Neural progenitor cell (in vitro differentiated cells): Measurements from ENCODE around the gene DLG2.

ENCODE experiments used
- CTCF ChIP-seq: fragments of 200-600 bp; sonication (generic); IDR thresholded peaks from 2 replicates; pipeline ENCODE4 v1.5.1; 2017; ENCODE audit warnings: antibody characterized with exemption, mild to moderate bottlenecking
- EZH2 ChIP-seq: fragments of 200-600 bp; sonication (generic); IDR thresholded peaks from 2 replicates; pipeline ENCODE4 v1.6.1; 2017; ENCODE audit warnings: antibody characterized with exemption, mild to moderate bottlenecking, moderate library complexity
- EZH2phosphoT487 ChIP-seq: fragments of 200-600 bp; sonication (generic); IDR thresholded peaks from 2 replicates; pipeline ENCODE4 v1.6.1; 2017; ENCODE audit warnings: antibody characterized with exemption

DNA sequence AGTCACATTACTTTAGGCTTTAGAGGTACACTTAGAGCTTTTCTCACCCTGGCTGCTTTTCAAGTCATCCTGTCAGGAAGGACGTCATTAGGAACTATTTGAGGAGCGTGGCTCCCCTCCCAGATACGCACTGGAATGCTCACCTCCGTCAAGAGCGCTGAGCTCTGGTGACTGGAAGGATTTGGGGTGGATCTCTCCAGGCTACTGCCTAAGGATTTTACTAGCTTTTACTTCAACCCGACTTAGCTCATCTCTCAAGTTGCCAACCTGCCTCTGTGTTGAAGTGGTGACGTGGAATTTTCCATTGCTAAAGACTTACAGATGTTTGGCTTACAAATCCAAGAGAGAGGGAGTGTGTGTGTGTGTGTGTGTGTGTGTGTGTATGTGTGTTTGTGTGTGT is 1985.6 kb downstream of the DLG2 start:
- TF ChIP-seq CTCF = no peak
- TF ChIP-seq EZH2 = no peak
- TF ChIP-seq EZH2phosphoT487 = no peak
